ENCODE measurements around the gene ALG11. TPM values are rescaled to one million over a fixed set of nuclear protein-coding genes. Genes with fewer than 3 reads are reported as not detected.
A peak's percentile ranks its signal among the peaks of the same experiment; 100 is the strongest.
"Not testable (repeated sequence)": the region's sequence is repeated elsewhere in the genome, so short reads cannot be mapped to it uniquely, and the experiment has no call there.

ALG11 gene
- polyA plus RNA-seq (ENCODE audit: insufficient read length in 4 of 4) = 10 to 100 TPM; 23.3 to 34.1 (median 31.2) TPM

DNA sequence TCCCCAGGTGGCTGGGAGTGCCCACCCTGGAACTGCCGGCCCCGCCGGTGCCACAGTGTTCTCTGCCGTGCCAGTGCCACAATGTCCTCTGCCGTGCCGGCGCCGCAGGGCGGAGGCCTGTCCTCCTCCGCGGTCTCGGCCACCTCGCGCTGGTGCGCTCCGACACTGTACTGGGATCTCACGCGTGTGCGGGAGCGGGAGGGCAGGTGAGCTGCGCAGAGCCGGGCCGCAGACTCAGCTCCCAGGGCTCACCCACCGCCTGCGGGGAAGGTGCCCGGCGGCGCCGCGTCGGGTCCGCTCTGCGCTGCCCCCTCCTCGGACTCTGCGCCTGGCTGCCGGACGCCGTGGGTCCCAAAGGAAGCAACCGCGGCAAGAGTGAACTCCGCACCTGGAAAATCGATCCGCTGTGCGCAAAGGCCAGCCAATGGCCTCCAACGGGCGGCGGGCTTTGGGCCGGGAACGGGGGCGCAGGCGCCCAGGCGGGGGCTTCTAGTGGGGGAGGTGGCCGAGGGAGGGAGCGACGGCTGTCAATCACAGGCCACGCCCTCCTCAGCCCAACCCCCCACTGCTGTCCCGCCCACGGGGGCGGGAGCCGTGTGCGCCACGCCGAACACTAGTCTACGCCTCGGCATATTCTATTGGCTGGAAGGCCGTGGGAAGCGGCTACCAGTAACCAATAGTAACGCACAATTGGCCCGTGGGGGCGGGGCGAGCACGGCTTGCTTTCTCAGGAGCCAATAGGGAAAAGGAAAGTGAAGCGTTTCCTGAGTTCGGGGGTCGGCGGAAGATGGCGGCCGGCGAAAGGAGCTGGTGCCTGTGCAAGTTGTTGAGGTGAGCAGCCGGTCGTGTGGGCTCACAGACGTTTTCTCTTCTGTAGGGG, at the start of gene ALG11:
Gene ALG11 (plus strand): TSS at position 767 of the 880 bp plus-strand sequence. CDS start 21 bp downstream, at position 788.
- DNase-seq (ENCODE audit: low read depth in 4 of 4, low spot score in 2 of 4) = peak; percentile 90 to 99 (median 96)

DNA sequence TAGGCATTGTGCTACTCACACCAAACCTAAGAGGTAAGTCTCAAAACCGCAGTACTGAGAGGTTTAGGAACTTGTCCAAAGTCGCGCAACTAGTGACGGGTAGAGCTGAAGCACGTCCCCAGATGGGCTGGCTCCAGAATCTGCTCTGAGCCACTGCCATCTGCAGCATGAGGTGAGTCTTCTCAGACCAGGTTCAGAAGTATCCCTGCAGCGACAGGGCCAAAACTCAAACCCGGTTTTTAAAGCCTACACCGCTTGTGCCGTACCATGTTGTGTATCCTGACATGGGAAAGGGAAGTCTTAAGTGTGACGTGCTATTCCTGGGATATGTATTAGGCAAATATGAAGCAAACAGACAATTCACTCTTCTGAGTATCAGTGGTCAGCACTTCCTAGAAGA, 46.0 kb upstream of the ALG11 start:
- DNase-seq (ENCODE audit: low read depth in 4 of 4, low spot score in 2 of 4) = no peak

DNA sequence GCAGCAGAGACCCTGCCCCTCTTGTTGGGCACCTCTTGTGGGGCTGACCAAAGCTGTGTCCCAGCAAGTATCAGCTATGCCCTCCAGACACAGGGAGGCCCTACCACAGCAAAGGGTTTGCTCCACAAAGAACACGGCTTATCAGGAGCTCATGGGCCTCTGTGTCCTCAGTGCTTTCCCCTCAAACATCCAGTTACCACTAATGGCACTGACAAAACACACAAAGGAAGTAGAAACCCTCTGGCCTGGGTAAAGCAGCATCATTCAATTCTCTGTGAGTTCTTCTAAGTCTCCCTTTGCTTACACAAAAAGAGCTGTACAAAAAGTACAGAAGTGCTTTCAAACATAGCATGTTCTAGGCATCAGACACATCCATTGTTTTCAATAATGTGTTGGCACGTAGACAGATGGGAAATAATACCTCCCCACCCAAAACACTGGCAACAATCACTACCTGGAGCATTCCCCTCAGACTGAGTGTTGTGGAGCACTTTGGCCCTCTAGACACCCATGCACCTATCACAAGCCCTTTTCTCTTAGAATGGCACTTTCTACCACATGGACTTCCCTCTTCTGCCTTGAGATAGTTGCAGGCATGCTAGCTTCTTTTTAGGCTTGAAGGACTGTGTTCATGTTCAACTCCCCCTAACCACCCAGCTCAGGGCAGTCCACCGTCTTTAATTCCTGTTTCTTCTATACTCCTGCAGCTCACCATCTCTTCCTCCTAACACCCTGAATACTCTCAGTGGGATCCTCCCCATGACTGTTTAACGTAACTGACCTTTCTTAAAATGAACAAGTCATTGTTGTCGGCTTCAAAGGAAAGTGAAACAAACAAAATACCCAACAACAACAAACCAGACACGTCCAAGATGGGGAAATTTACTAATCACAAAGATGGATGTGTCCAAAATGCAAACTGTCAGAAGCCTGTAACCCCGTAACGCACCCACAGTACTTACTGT, 44.4 kb upstream of the ALG11 start:
- no peak for DNase-seq (ENCODE audit: low read depth in 4 of 4, low spot score in 2 of 4)

- DNase-seq (ENCODE audit: low read depth in 4 of 4, low spot score in 2 of 4) = no peak
Measured at GRCh38 chr13:51970349-51970748, 41.8 kb upstream of the ALG11 start.

GRCh38 chr13:51971520-51972426, 40.4 kb upstream of the ALG11 start:
- DNase-seq (ENCODE audit: low read depth in 4 of 4, low spot score in 2 of 4) = no peak

GRCh38 chr13:51974482-51974881, 37.7 kb upstream of the ALG11 start:
- no peak for DNase-seq (ENCODE audit: low read depth in 4 of 4, low spot score in 2 of 4)

DNA sequence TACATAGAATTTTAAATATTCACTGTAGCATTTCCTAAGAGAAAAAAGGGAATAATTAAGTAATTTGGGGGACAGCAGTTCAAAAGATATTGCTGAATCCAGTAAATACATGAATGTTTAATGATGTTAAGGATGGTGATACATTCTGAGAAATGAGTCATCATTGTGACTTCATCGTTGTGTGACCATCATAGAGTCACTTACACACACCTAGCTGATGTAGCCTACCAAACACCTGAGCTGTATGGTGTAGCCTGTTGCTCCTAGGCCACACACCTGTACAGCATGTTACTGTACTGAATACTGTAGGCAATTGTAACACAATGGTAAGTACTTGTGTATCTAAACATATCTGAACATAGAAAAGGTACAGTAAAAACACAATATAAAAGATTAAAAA, 35.8 kb upstream of the ALG11 start:
- no peak for DNase-seq (ENCODE audit: low read depth in 4 of 4, low spot score in 2 of 4)

- no peak for DNase-seq (ENCODE audit: low read depth in 4 of 4, low spot score in 2 of 4)
Measured at GRCh38 chr13:51976890-51977289, 35.3 kb upstream of the ALG11 start.

- no peak for DNase-seq (ENCODE audit: low read depth in 4 of 4, low spot score in 2 of 4)
Measured at GRCh38 chr13:51977625-51978024, 34.6 kb upstream of the ALG11 start.

- no peak for DNase-seq (ENCODE audit: low read depth in 4 of 4, low spot score in 2 of 4)
Measured at GRCh38 chr13:51978796-51979556, 33.2 kb upstream of the ALG11 start.

DNA sequence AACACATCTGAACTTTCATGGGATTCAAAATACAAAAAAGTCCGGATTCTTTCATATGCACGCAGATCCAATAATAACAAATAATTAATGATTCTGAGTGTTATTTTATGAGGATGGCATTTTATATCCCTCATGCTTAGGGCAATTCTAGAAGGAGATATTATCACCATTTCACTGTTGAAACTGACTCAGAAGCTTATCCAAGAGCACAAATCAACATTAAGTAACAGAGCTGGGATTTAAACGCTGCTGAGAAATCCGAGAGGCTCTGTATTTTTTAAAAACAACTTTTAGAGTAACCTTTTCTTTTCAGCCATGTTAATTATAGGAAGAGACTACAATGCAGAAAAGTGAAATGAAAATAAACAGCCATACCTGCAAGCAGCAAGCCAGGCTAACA, 31.3 kb upstream of the ALG11 start:
- no peak for DNase-seq (ENCODE audit: low read depth in 4 of 4, low spot score in 2 of 4)

DNA sequence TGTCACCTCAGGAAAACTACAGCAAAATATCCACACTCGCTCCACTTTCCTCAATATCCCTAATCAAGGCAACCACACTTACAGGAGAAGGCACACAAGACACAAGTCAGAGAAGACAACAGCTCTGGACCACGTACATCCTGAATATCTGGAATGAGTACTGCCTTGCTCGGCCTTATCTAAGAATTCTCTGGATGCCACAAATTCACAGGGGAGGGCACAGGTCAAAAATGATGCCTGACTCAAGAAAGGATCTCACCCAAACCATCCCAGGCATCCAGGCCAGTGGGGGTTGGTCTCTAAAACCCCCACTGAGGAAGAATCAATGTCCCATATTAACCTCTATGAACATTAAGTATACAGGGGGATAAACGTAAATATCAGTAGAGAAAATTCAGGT, 30.8 kb upstream of the ALG11 start:
- no peak for DNase-seq (ENCODE audit: low read depth in 4 of 4, low spot score in 2 of 4)

- DNase-seq (ENCODE audit: low read depth in 4 of 4, low spot score in 2 of 4) = not testable (repeated sequence)
Measured at GRCh38 chr13:51983292-51983691, 28.9 kb upstream of the ALG11 start.

- DNase-seq (ENCODE audit: low read depth in 4 of 4, low spot score in 2 of 4) = not testable (repeated sequence)
Measured at GRCh38 chr13:51984904-51985303, 27.3 kb upstream of the ALG11 start.

DNA sequence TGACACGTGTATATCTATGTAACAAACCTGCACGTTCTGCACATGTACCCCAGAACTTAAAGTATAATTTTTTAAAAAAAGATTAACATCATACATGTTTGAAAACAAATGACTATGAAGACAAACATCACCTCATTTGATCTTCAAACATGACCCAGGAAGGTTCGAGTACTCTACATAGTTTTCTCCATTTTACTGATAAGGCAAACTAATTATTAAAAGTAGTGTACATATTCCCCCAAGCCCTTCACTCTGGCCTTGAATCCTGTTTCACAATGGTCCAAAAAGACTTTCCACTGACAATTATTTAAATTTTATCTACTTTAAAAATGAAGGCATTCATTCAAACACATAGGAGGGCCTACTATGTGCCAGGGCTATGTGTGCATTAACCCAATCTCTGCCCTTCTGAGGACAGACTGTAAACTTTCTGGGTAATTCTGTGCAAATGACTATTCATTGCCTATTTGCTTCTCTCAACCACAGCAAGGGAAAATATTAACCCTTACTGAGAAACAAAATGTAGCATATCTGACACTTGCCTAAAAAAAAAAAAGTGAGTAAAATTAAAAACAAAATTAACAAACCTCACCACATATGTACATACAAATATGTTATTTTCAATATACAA, 23.1 kb upstream of the ALG11 start:
- no peak for DNase-seq (ENCODE audit: low read depth in 4 of 4, low spot score in 2 of 4)

DNA sequence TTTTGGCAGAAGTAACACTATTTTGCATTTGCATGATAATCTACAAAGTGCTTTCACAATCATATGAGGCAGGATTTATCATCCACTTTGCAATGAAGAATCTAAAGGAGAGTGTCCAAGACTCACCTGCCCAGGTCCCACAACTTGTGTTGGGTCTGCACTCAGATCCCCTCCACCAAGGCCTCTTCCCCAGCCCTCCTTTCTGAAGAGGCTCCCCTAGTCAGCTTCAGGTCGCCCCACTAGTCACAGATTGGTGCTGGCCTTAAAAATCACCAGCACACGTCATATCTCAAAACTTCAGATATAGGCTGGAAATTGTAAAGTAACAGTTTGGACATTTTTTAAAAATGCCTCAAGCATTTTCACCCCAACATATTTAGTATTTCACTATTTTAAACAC, 18.5 kb upstream of the ALG11 start:
- DNase-seq (ENCODE audit: low read depth in 4 of 4, low spot score in 2 of 4) = no peak

DNA sequence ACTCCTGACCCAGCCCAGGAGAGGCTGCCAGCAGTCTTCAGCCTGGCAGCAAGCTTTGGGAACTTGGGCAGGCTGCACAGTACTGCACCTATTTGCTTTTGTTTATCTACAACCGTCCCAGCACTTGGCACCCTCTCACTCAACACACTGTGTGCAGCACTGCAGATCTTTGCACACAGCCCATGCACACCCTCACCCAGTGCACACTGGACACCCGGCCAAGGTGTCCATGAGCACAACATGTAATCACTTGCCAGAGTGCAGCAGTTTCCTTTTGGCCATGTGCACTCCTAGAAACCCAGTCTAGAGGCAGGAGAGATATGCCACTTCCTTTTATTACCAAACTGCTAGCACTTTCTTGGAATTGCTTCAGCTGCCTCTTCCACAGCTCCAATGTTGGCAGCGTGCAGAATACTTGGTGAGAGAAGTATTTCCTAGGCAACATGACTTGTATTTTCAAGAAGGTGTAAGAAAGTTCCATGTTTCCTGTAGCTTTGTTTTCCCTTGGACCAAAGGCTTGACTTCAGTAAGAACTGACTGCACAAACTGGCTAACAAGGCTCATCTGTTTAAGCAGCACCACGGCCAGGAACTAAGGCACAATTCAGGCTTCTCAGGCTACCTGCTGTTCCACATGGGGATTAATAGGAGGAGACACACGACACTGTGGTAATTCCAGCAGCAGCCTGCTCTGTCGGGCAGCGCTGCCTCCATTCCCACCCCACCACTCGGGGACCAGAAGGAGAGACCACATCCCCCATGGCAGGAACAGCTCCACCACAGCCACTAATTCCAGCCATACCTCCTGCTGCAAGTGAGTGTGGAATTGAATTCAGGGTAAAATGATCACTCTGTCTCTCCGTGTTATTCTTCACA, 16.3 kb upstream of the ALG11 start:
- DNase-seq (ENCODE audit: low read depth in 4 of 4, low spot score in 2 of 4) = no peak

DNA sequence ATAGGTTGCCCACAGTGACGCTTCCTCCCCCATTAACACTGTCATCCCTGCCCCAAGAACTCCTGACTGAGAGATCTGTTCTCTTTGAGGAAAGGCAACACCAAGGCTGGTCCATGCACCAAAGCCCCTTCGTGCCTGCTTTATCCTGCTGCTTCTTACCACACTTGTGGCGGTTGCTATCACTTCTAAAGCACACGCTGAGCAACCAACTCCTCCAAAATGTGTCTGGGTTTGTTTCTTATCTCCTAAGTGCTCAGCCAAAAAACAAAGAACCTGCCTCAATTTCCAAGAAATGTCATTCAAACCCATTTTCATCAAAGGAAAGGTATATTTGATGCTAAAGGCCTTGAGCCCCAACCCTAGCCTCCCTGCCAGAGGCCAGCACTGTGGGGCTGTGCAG, 15.6 kb upstream of the ALG11 start:
- no peak for DNase-seq (ENCODE audit: low read depth in 4 of 4, low spot score in 2 of 4)

Measured in left renal cortex interstitium (tissue), 4 donors.